Immature natural killer cell (primary cell): ENCODE results near the gene UBB. TPM values are rescaled to one million over a fixed set of nuclear protein-coding genes. Genes with fewer than 3 reads are reported as not detected.

Experiments used
- DNase-seq, 3 donors: peaks; one replicate each; pipeline ENCODE4 v3.0.0; 2022; ENCODE audit warnings: mixed read lengths in 1 of 3
- H3K27ac Mint-ChIP-seq, 6 donors: one replicate each; pipeline ENCODE4 v1.8.0; 2020; ENCODE audit warnings: mixed read lengths in 6 of 6, mild to moderate bottlenecking in 5 of 6, inconsistent platforms in 4 of 6, moderate library complexity in 3 of 6
- H3K27me3 Mint-ChIP-seq, 3 donors: one replicate each; pipeline ENCODE4 v1.8.0; 2020 to 2021; ENCODE audit warnings: low read depth in 3 of 3, mild to moderate bottlenecking in 3 of 3, mixed read lengths in 3 of 3, moderate library complexity in 3 of 3, inconsistent platforms in 1 of 3
- H3K36me3 Mint-ChIP-seq, 3 donors: one replicate each; pipeline ENCODE4 v1.8.0; 2020; ENCODE audit warnings: mixed read lengths in 3 of 3, inconsistent platforms in 2 of 3, mild to moderate bottlenecking in 2 of 3
- H3K4me1 Mint-ChIP-seq, 2 donors: one replicate each; pipeline ENCODE4 v1.8.0; 2020; ENCODE audit warnings: inconsistent platforms in 2 of 2, mild to moderate bottlenecking in 2 of 2, mixed read lengths in 2 of 2, moderate library complexity in 1 of 2
- H3K4me3 Mint-ChIP-seq, 5 donors: one replicate each; pipeline ENCODE4 v1.8.0; 2020; ENCODE audit warnings: mild to moderate bottlenecking in 5 of 5, mixed read lengths in 5 of 5, inconsistent platforms in 3 of 5, moderate library complexity in 3 of 5
- H3K9me3 Mint-ChIP-seq, 6 donors: one replicate each; pipeline ENCODE4 v1.8.0; 2020; ENCODE audit warnings: mild to moderate bottlenecking in 6 of 6, mixed read lengths in 6 of 6, inconsistent platforms in 4 of 6, moderate library complexity in 3 of 6
- polyA plus RNA-seq, 3 donors: library from polyadenylated mRNA; unstranded; fragments of 300-500 nt; fragmentation: Illumina TruSeq; gene quantifications; one replicate each; pipeline ENCODE4 v1.2.3, GENCODE V29; 2021

Gene UBB
- polyA plus RNA-seq, 3 donors from 2014 or later: 3,354 to 4,873 (median 3,832) TPM

- H3K9me3 Mint-ChIP-seq: no peaks in the 10 kb centered on the region
- H3K36me3 Mint-ChIP-seq: peaks cover 3 to 20% (median 4%) of the 10 kb centered on the region in 3 donors
- no peak for DNase-seq
- no peak overlapping the region for H3K4me3 Mint-ChIP-seq
- H3K27me3 Mint-ChIP-seq: no peaks in the 10 kb centered on the region
- no peak overlapping the region for H3K27ac Mint-ChIP-seq
- peaks cover 5 to 6% of the 10 kb centered on the region in 2 donors for H3K4me1 Mint-ChIP-seq
These were observed 47.4 kb downstream of the UBB start for GRCh38 chr17:16428098-16428882.

DNA sequence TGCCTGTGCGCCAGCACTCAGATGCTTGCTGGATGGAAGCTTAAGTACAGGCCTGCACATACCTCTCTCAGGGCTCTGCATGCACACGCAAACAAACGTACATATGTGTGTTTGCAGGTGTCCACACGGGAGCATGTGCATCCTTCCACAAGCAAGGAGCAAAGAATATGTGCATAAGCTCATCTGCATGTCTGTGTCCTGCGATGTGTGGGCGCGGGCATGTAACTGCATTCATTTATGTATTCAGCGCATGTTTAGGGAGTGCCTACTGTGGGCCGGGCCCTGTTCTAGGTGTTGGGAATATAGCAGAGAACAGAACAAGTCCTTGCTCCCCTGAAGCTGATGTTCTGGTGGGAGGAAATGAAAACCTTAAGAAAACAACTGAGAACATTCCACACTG is 48.2 kb downstream of the UBB start:
- H3K36me3 Mint-ChIP-seq: peaks cover 3 to 20% (median 4%) of the 10 kb centered on the region in 3 donors
- no peaks in the 10 kb centered on the region for H3K27me3 Mint-ChIP-seq
- peaks cover 4 to 6% of the 10 kb centered on the region in 2 donors for H3K4me1 Mint-ChIP-seq
- no peaks in the 10 kb centered on the region for H3K9me3 Mint-ChIP-seq
- H3K4me3 Mint-ChIP-seq: no peak overlapping the region
- H3K27ac Mint-ChIP-seq: peak overlapping the region in 4 of 6 donors; percentile 9 to 63 (median 58)
- no peak for DNase-seq

- H3K4me3 Mint-ChIP-seq: no peak overlapping the region
- H3K27me3 Mint-ChIP-seq: no peaks in the 10 kb centered on the region
- H3K4me1 Mint-ChIP-seq: peaks cover 8 to 10% of the 10 kb centered on the region in 2 donors
- H3K36me3 Mint-ChIP-seq: peaks cover 2 to 18% (median 3%) of the 10 kb centered on the region in 3 donors
- no peaks in the 10 kb centered on the region for H3K9me3 Mint-ChIP-seq
- DNase-seq: no peak
- H3K27ac Mint-ChIP-seq: peak overlapping the region in 1 of 6 donors; percentile 39
These were observed 49.8 kb downstream of the UBB start for GRCh38 chr17:16430650-16431049.

GRCh38 chr17:16432017-16432416 is 51.1 kb downstream of the UBB start:
- Mint-ChIP-seq H3K9me3 (no peaks in the 10 kb centered on the region), H3K4me3 (no peak overlapping the region), H3K4me1 (peaks cover 15 to 17% of the 10 kb centered on the region in 2 donors), H3K27me3 (peaks cover 0 to 2% (median 0%) of the 10 kb centered on the region in 3 donors), H3K36me3 (peaks cover 0 to 9% (median 3%) of the 10 kb centered on the region in 3 donors), H3K27ac (peak overlapping the region in 1 of 6 donors; percentile 86)
- DNase-seq: no peak

Other genes starting within 250 kb of the UBB start
- gene NCOR1, start 165.6 kb upstream of the UBB start, polyA plus RNA-seq: 100 to 1,000 TPM in 1 of 3 donors, 10 to 100 TPM in 2; 18.8 to 192 (median 35.0) TPM
- 10 to 100 TPM in 1 of 3 donors, 1 to 10 TPM in 2; 4.1 to 12.4 (median 4.4) TPM for gene PIGL, start 163.9 kb upstream of the UBB start, polyA plus RNA-seq
- 10 to 100 TPM; 14.2 to 28.1 (median 23.1) TPM for gene CENPV, start 27.6 kb upstream of the UBB start, polyA plus RNA-seq
- 100 to 1,000 TPM; 151 to 206 (median 202) TPM for gene TRPV2, start 34.5 kb downstream of the UBB start, polyA plus RNA-seq
- 1 to 10 TPM in 2 of 3 donors, under 1 TPM in 1; 0.93 to 2.1 (median 1.3) TPM for gene LRRC75A, start 111.1 kb downstream of the UBB start, polyA plus RNA-seq
- 10 to 100 TPM in 1 of 3 donors, 1 to 10 TPM in 2; 9.3 to 10.8 (median 9.5) TPM for gene ZNF287, start 188.1 kb downstream of the UBB start, polyA plus RNA-seq